ENCODE results near the gene SLC1A2.

SLC1A2 gene

GRCh38 chr11:35413598-35413997 lies 5.8 kb downstream of the SLC1A2 start:
- DNase-seq (ENCODE audit: low read depth in 2 of 2): no peak

DNA sequence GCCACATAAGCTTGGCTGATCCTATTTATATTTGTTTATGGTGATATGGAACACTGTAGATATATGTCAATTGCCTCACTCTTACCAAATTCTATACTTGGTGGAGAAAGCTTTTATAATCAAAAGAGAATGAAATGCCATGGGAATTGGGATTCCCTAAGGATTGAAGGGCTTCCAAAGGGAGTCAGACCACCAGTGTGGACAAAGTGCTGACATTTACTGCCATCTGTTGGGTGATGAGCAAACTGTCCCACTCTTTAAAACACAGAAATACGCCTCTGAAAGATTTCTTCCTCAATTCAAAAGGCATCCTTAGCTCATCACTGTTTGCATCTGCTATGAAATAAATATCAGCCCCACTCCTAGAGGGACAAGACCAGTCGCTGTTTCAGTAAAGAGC lies 7.1 kb downstream of the SLC1A2 start:
- DNase-seq (ENCODE audit: low read depth in 2 of 2): no peak

DNA sequence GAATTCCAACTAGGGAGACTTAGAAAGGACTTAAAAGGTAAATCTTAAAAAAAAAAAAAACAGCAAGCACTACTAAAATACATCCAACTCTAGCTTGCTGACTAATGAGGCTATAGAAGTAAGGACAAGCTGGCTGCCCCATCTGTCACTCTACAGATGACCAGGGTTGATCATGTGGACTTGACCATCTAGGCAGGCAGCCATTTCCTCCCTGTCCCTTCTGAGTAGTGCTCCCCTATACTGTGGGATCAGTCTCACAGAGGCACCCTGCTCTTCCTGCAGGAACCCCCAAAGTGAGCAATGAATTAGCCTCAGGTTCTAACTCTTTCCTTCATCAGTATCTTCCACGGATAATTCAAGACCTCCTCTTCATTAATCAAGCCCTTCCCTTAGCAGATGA lies 12.3 kb downstream of the SLC1A2 start:
- DNase-seq (ENCODE audit: low read depth in 2 of 2): no peak

DNA sequence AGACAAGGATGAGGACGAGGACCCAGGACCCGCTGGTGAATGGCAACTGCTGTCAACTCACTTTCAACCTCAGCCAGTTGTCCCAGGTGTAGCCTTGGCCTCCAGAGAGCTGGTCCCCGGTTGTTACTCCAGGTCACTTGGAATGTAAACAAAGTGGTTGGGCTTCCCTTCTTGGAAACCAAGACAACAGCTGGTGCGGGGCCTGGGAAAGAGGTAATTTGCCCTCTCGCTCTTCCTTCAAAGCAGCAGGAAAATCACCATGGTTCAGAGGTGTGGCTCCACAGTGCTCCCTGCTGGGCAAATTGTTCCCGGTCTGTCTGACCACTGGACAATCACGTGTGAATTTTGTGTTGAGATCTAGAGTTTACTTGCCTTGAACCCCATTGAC lies 15.0 kb downstream of the SLC1A2 start:
- no peak for DNase-seq (ENCODE audit: low read depth in 2 of 2)

- DNase-seq (ENCODE audit: low read depth in 2 of 2): no peak
These were observed 15.5 kb downstream of the SLC1A2 start for GRCh38 chr11:35403765-35404387.

GRCh38 chr11:35402751-35403660 lies 16.4 kb downstream of the SLC1A2 start:
- no peak for DNase-seq (ENCODE audit: low read depth in 2 of 2)

- no peak for DNase-seq (ENCODE audit: low read depth in 2 of 2)
These were observed 20.5 kb downstream of the SLC1A2 start for GRCh38 chr11:35398881-35399280.

GRCh38 chr11:35394941-35395340 lies 24.4 kb downstream of the SLC1A2 start:
- DNase-seq (ENCODE audit: low read depth in 2 of 2): no peak

GRCh38 chr11:35393098-35393497 lies 26.3 kb downstream of the SLC1A2 start:
- DNase-seq (ENCODE audit: low read depth in 2 of 2): no peak

DNA sequence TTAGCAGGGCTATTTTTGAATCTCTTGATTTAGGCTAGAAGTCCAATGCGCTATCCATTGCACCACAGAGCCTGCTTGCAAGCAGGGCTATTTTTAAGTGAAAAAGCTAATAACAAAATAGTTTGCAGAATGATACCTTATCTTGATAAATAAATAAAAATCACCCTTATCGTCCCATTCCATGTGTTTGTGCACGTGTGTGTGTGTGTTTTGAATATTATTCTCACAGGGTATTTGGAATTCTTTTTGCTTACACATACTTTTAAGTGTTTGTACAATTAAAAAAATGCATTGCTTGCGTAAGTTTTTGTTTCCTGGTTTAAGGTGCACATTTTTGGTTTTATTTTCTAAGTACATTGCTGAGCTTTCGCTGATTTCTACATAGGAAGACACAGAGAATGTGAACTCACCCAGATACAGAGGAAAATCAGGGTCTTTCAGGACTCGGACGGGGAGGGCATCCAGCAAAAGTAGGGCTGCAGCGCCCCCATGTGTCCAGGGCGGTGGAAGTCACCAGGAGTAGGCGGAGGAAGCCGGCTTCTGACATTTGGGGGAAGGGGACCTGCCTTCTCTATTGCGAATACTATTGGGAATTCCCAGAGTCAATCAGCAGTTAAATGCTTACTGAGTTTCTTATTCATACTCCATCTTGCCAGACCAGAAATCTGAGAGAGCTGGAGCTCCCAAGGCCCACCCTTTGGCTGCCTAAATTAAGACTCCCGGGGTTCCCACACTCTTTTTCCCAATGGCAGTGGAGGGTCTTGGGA lies 27.3 kb downstream of the SLC1A2 start:
- DNase-seq (ENCODE audit: low read depth in 2 of 2): peak; percentile 79 to 81

- no peak for DNase-seq (ENCODE audit: low read depth in 2 of 2)
These were observed 28.3 kb downstream of the SLC1A2 start for GRCh38 chr11:35390737-35391682.

GRCh38 chr11:35389897-35390465 lies 29.4 kb downstream of the SLC1A2 start:
- no peak for DNase-seq (ENCODE audit: low read depth in 2 of 2)

- DNase-seq (ENCODE audit: low read depth in 2 of 2): no peak
These were observed 30.2 kb downstream of the SLC1A2 start for GRCh38 chr11:35389112-35389511.

DNA sequence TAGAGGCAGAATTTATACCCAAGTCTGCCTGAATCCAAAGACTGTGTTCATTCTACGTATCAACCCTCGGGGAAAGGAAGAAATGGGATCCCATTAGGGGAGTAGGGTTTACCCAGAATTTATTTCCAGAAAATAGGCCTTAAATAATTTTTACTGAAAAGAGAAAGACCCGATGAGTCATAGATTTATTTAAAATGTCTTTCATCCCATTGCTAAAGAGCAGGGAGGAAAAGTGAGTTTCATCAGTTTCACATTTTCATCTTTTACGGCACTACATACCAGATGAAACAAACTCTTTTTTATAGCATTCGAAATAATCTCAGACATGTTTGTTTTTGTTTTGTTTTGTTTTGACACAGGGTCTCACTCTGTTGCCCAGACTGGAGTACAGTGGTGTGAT lies 31.3 kb downstream of the SLC1A2 start:
- DNase-seq (ENCODE audit: low read depth in 2 of 2): no peak

GRCh38 chr11:35387111-35387982 lies 32.0 kb downstream of the SLC1A2 start:
- DNase-seq (ENCODE audit: low read depth in 2 of 2): no peak

GRCh38 chr11:35383953-35384352 lies 35.4 kb downstream of the SLC1A2 start:
- no peak for DNase-seq (ENCODE audit: low read depth in 2 of 2)

GRCh38 chr11:35381709-35382322 lies 37.5 kb downstream of the SLC1A2 start:
- no peak for DNase-seq (ENCODE audit: low read depth in 2 of 2)

- DNase-seq (ENCODE audit: low read depth in 2 of 2): no peak
These were observed 38.8 kb downstream of the SLC1A2 start for GRCh38 chr11:35380603-35381002.

DNA sequence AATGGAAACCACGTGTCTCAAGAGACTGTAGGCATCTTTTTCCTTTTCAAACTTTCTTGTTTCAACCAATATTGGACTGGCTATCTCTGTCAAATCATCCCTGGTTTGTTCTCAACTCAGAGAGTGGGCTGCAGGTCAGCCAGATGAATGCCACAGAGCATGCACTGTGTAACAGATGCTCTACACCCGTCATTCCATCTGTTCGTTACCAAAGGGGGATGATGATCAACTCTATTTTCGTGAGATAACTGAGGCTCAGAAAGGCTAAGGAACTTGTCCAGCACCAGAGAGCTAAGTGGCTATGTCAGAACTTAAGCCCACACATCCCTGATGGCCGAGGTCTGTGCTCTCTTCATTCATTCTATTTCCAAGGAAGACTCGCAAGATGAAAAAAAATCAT lies 42.1 kb downstream of the SLC1A2 start:
- DNase-seq (ENCODE audit: low read depth in 2 of 2): no peak

DNA sequence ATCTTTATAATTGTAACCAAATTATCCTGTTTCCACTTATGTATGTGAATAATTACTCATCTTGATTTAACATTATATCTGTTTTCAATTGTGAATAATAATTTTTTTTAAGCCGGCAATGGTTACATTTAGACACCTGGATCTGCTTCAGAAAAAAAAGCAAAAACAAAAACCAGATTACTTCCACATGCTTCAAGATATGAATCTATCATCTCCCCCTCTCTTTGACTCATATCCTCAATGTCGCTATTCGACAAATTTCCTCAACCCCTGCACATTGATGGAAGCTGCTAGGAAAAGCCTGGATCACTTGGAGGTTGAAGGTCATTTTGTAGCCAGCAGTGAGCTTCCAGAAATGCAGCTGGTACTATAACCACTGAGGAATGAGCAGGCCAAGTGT lies 42.7 kb downstream of the SLC1A2 start:
- no peak for DNase-seq (ENCODE audit: low read depth in 2 of 2)
